ENCODE data around the gene IGLON5.

Gene IGLON5

GRCh38 chr19:51366389-51367254, 55.2 kb downstream of the IGLON5 start:
- DNase-seq = peak; percentile 93

GRCh38 chr19:51367255-51367564, 55.8 kb downstream of the IGLON5 start:
- no peak for DNase-seq

GRCh38 chr19:51367565-51368365, 56.3 kb downstream of the IGLON5 start:
- DNase-seq = peak; percentile 90

- DNase-seq = no peak
Measured at GRCh38 chr19:51368366-51369282, 57.2 kb downstream of the IGLON5 start, which contains the start of gene CLDND2. TSS of gene CLDND2 (minus strand) at chr19:51369003. CDS start at chr19:51368577, 426 bp downstream.

GRCh38 chr19:51370230-51370629, 58.8 kb downstream of the IGLON5 start:
- no peak for DNase-seq

- DNase-seq = no peak
Measured at GRCh38 chr19:51371186-51371690, 59.8 kb downstream of the IGLON5 start.

- no peak for DNase-seq
Measured at GRCh38 chr19:51372021-51372648, 60.7 kb downstream of the IGLON5 start.

- no peak for DNase-seq
Measured at GRCh38 chr19:51372649-51373504, 61.4 kb downstream of the IGLON5 start, which contains the start of gene NKG7. TSS of gene NKG7 (minus strand) at chr19:51372654. CDS start at chr19:51372535, 119 bp downstream.

- no peak for DNase-seq
Measured at GRCh38 chr19:51375504-51376221, 64.2 kb downstream of the IGLON5 start.

- DNase-seq = no peak
Measured at GRCh38 chr19:51377422-51377821, 66.0 kb downstream of the IGLON5 start.

GRCh38 chr19:51380379-51380778, 68.9 kb downstream of the IGLON5 start:
- no peak for DNase-seq

Measured in NCI-H1092 (cell line).